Activated CD4-positive, alpha-beta memory T cell treated with anti-CD3 and anti-CD28 coated beads, Interleukin-2, amount 10 ng/mL, durations not matched to agents 7 days and 5 days (primary cell): ENCODE data around the gene TMEM82. TPM values are rescaled to one million over a fixed set of nuclear protein-coding genes. Genes with fewer than 3 reads are reported as not detected.

Source experiments
- total RNA-seq, 2 experiments: library from RNA; stranded (reverse); gene quantifications; one replicate each; pipeline ENCODE4 v1.2.3, GENCODE V29; 2021

Gene TMEM82
- total RNA-seq, 2 experiments from 2014 or later = not detected

Other genes with a start within 250 kb of the TMEM82 start
- 10 to 100 TPM; 21.5 to 22.4 TPM for gene CASP9, start 218.3 kb upstream of the TMEM82 start, total RNA-seq
- 10 to 100 TPM; 17.3 to 18.1 TPM for gene DNAJC16, start 215.7 kb upstream of the TMEM82 start, total RNA-seq
- gene AGMAT, start 157.4 kb upstream of the TMEM82 start, total RNA-seq = 1 to 10 TPM; 7.9 to 8.4 TPM
- gene DDI2, start 125.0 kb upstream of the TMEM82 start, total RNA-seq = 10 to 100 TPM; 30.5 to 32.7 TPM
- 10 to 100 TPM; 55.4 to 58.8 TPM for gene PLEKHM2, start 58.2 kb upstream of the TMEM82 start, total RNA-seq
- gene SLC25A34, start 6.2 kb upstream of the TMEM82 start, total RNA-seq = 1 to 10 TPM; 1.4 to 1.9 TPM
- gene FBLIM1, start 16.3 kb downstream of the TMEM82 start, total RNA-seq = not detected
- 1 to 10 TPM; 1.5 to 1.6 TPM for gene UQCRHL, start 65.2 kb downstream of the TMEM82 start, total RNA-seq
- 10 to 100 TPM; 52.1 to 52.5 TPM for gene SPEN, start 105.2 kb downstream of the TMEM82 start, total RNA-seq
- gene ZBTB17, start 233.6 kb downstream of the TMEM82 start, total RNA-seq = 10 to 100 TPM; 43.8 to 48.0 TPM